WTC11 (cell line): ENCODE measurements around the gene SEC24C.

Experiments used
- CTCF ChIP-seq: fragments of 200-600 bp; IDR thresholded peaks from 2 replicates; pipeline ENCODE4 v1.8.0; 2022; ENCODE audit warnings: antibody characterized with exemption
- E2F1 ChIP-seq: sonication (generic); formaldehyde crosslinking; IDR thresholded peaks from 2 replicates; pipeline ENCODE4 v1.8.0; 2022; ENCODE audit warnings: mild to moderate bottlenecking, missing genetic modification reagents
- E2F4 ChIP-seq: sonication (generic); formaldehyde crosslinking; IDR thresholded peaks from 2 replicates; pipeline ENCODE4 v1.8.1; 2022; ENCODE audit warnings: low read depth, mild to moderate bottlenecking, moderate library complexity, missing genetic modification reagents, borderline replicate concordance
- E2F5 ChIP-seq: sonication (generic); formaldehyde crosslinking; IDR thresholded peaks from 2 replicates; pipeline ENCODE4 v1.8.1; 2022; ENCODE audit warnings: mild to moderate bottlenecking, moderate library complexity, missing genetic modification reagents
- IRF2 ChIP-seq: sonication (generic); formaldehyde crosslinking; IDR thresholded peaks from 2 replicates; pipeline ENCODE4 v1.8.0; 2022; ENCODE audit warnings: low read depth, missing genetic modification reagents, borderline replicate concordance
- KAT7 ChIP-seq: sonication (generic); formaldehyde crosslinking; IDR thresholded peaks from 2 replicates; pipeline ENCODE4 v1.8.1; 2023; ENCODE audit warnings: missing genetic modification reagents, mild to moderate bottlenecking, borderline replicate concordance
- MAX ChIP-seq: sonication (generic); formaldehyde crosslinking; IDR thresholded peaks from 2 replicates; pipeline ENCODE4 v1.8.0; 2022; ENCODE audit warnings: mild to moderate bottlenecking, missing genetic modification reagents
- NFE2L1 ChIP-seq: sonication (generic); formaldehyde crosslinking; IDR thresholded peaks from 2 replicates; pipeline ENCODE4 v1.8.1; 2023; ENCODE audit warnings: missing genetic modification reagents
- NFYB ChIP-seq: sonication (generic); formaldehyde crosslinking; conservative IDR thresholded peaks from 2 replicates; pipeline ENCODE4 v1.8.0; 2022; ENCODE audit warnings: low read depth, missing genetic modification reagents
- TEAD1 ChIP-seq: sonication (generic); formaldehyde crosslinking; IDR thresholded peaks from 2 replicates; pipeline ENCODE4 v1.8.0; 2022; ENCODE audit warnings: mild to moderate bottlenecking, missing genetic modification reagents
- USF2 ChIP-seq: sonication (generic); formaldehyde crosslinking; IDR thresholded peaks from 2 replicates; pipeline ENCODE4 v1.8.1; 2023; ENCODE audit warnings: mild to moderate bottlenecking, missing genetic modification reagents, moderate library complexity
- ZSCAN18 ChIP-seq: fragments of 250-450 bp; sonication (Bioruptor Pico); IDR thresholded peaks from 2 replicates; pipeline ENCODE4 v2.1.2; 2022; ENCODE audit warnings: mild to moderate bottlenecking, moderate library complexity

GRCh38 chr10:73798087-73798486, 53.9 kb downstream of the SEC24C start:
- TF ChIP-seq CTCF (no peak), USF2 (CRISPR knock-in tag) (no peak), ZSCAN18 (no peak), E2F4 (CRISPR knock-in tag) (no peak), TEAD1 (CRISPR knock-in tag) (no peak), NFE2L1 (no peak), E2F1 (no peak), NFYB (CRISPR knock-in tag) (no peak), E2F5 (CRISPR knock-in tag) (no peak), IRF2 (CRISPR knock-in tag) (no peak), KAT7 (CRISPR knock-in tag) (no peak), MAX (CRISPR knock-in tag) (no peak)
